Lower leg skin (tissue), 4 donors: ENCODE results near the gene PORCN. TPM values are rescaled to one million over a fixed set of nuclear protein-coding genes. Genes with fewer than 3 reads are reported as not detected.

Experiments used
- DNase-seq, 2 donors: peaks; one replicate each; pipeline ENCODE4 v3.0.0-alpha.2; 2019; ENCODE audit warnings: low spot score in 2 of 2
- H3K4me3 ChIP-seq: fragments of 200-600 bp; sonication (generic); 2 replicates; pipeline ENCODE4 v1.5.1; 2017; ENCODE audit warnings: mild to moderate bottlenecking, low read depth; ENCODE audit not compliant: poor library complexity, severe bottlenecking
- CTCF ChIP-seq, 3 donors: fragments of 450-650 bp; IDR thresholded peaks; one replicate each; pipeline ENCODE4 v1.5.1; 2016; ENCODE audit warnings: antibody characterized with exemption in 3 of 3, mild to moderate bottlenecking in 3 of 3, moderate library complexity in 2 of 3
- POLR2A ChIP-seq, 2 donors: fragments of 450-650 bp; IDR thresholded peaks; one replicate each; pipeline ENCODE4 v1.6.1; 2016 to 2017; ENCODE audit warnings: antibody characterized with exemption in 2 of 2, mild to moderate bottlenecking in 1 of 2, moderate library complexity in 1 of 2
- WGBS, 2 donors: methylation state at CpG; one replicate each; pipeline ENCODE4 v1.1.5; 2018; 5-methylcytosine and 5-hydroxymethylcytosine counted together
- intact Hi-C: fragments of 100-400 bp; cut with DNase I; formaldehyde crosslinking; loops from one replicate; pipeline ENCODE4 v1.15.0; 2023; ENCODE audit warnings: low total_unique reads
- total RNA-seq, 4 donors: library from RNA; depleted of rRNA; stranded (reverse); fragments of >200 nt; gene quantifications; one replicate each; pipeline ENCODE4 v1.1.0, GENCODE V29; 2016

PORCN gene
- total RNA-seq, 4 donors from 2014 or later = 18.6 to 32.0 (median 23.2) TPM

GRCh38 chrX:48466696-48467095 lies 42.1 kb upstream of the PORCN start:
- no peak for TF ChIP-seq CTCF (IDR thresholded peaks at IDR 0.05)
- TF ChIP-seq POLR2A (IDR thresholded peaks at IDR 0.05) = no peak
- intact Hi-C loops = no loop called here
- 84 to 93% methylated on average over 8 to 10 of the region's 10 CpGs for WGBS, 2 donors
- DNase-seq = no peak
- H3K4me3 ChIP-seq = no peak overlapping the region

- intact Hi-C loops = no loop called here
- TF ChIP-seq POLR2A (IDR thresholded peaks at IDR 0.05) (no peak), CTCF (IDR thresholded peaks at IDR 0.05) (no peak)
- WGBS, 2 donors = 20 to 44% methylated on average over 9 to 10 of the region's 10 CpGs
- no peak for DNase-seq
- H3K4me3 ChIP-seq = no peak overlapping the region
Measured at GRCh38 chrX:48467281-48467761, 41.5 kb upstream of the PORCN start.

GRCh38 chrX:48468247-48468671 lies 40.5 kb upstream of the PORCN start:
- intact Hi-C loops = no loop called here
- TF ChIP-seq POLR2A (IDR thresholded peaks at IDR 0.05) = no peak
- TF ChIP-seq CTCF (IDR thresholded peaks at IDR 0.05) = no peak
- H3K4me3 ChIP-seq = no peak overlapping the region
- DNase-seq = no peak
- 11 to 30% methylated on average over 13 to 18 of the region's 18 CpGs for WGBS, 2 donors

- no peak overlapping the region for H3K4me3 ChIP-seq
- WGBS, 2 donors = 20 to 49% methylated on average over 20 to 23 of the region's 23 CpGs
- intact Hi-C loops = no loop called here
- DNase-seq = no peak
- no peak for TF ChIP-seq POLR2A (IDR thresholded peaks at IDR 0.05)
- TF ChIP-seq CTCF (IDR thresholded peaks at IDR 0.05) = no peak
Measured at GRCh38 chrX:48468693-48469691, 39.8 kb upstream of the PORCN start.

- 60 to 84% methylated on average over 1 to 18 of the region's 18 CpGs for WGBS, 2 donors
- no peak for DNase-seq
- H3K4me3 ChIP-seq = no peak within 1 kb of the TSS
- intact Hi-C loops = no loop called here
- TF ChIP-seq CTCF (IDR thresholded peaks at IDR 0.05) = no peak
- TF ChIP-seq POLR2A (IDR thresholded peaks at IDR 0.05) = no peak
Measured at GRCh38 chrX:48470110-48470832, 38.5 kb upstream of the PORCN start, which contains the start of gene SLC38A5. SLC38A5 (minus strand) TSS chrX:48470260; CDS start chrX:48467924, 2,336 bp downstream.
